GM18870 (cell line): ENCODE results near the gene LUZP1.
"Not testable (repeated sequence)": the region's sequence is repeated elsewhere in the genome, so short reads cannot be mapped to it uniquely, and the experiment has no call there.

Experiments
- ATAC-seq: cut with Tn5 transposase; IDR thresholded peaks from one replicate; pipeline ENCODE4 v1.9.1; 2021; ENCODE audit warnings: moderate library complexity; ENCODE audit not compliant: unreplicated experiment

The LUZP1 gene

DNA sequence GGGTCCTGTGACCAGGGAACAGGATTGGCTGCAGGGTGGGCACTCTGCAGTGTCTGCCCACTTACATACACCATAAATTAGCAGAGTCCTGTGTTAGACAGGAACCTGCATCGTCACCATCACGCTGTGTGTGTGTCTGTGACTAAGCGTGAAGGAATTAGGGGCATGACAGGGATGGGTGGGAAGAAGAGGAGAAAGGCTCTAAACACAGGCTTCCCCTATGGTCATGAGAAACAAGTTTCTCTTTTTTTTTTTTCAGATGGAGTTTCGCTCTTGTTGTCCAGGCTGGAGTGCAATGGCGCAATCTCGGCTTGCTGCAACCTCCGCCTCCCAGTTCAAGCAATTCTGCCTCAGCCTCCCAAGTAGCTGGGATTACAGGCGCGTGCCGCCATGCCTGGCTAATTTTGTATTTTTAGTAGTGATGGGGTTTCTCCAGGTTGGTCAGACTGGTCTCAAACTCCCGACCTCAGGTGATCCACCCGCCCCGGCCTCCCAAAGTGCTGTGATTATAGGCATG, 20.3 kb upstream of the LUZP1 start:
- ATAC-seq, result not testable (repeated sequence)

- no peak for ATAC-seq
Measured at GRCh38 chr1:23188434-23188884, 19.8 kb upstream of the LUZP1 start.

GRCh38 chr1:23187637-23188036, 19.0 kb upstream of the LUZP1 start:
- no peak for ATAC-seq

GRCh38 chr1:23185381-23185780, 16.7 kb upstream of the LUZP1 start:
- ATAC-seq, result no peak

DNA sequence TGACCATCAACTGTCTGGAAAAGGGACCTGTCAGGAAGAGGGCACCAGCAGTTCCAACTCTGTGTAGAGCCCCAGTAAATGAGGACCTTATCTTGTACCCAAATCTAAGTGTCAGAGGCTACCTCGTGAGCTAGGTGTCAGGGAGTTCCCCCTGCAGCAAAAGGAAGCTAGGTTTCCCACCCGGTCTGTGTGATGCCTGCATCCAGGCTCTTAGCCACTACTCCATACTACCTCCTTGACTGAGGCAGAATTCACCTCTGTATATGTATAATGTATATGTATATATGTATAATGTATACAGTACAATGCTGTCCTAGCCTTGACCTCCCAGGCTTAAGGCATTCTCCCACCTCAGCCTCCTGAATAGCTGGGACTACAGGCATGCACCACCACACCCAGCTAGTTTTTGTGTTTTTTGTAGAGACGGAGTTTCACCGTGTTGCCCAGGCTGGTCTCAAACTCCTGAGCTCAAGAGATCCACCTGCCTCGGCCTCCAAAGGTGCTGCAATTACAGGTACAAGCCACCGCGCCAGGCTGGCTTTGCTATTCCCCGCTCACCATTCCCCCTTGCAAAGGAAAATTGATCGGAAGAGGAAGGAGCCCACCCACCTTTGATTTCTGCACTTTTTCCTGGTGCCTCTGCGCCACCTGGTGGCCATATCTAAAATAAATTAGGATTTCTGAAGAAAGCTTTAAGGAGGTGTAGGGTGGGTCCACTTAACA, 15.7 kb upstream of the LUZP1 start:
- no peak for ATAC-seq

GRCh38 chr1:23179862-23180261, 11.2 kb upstream of the LUZP1 start:
- no peak for ATAC-seq

DNA sequence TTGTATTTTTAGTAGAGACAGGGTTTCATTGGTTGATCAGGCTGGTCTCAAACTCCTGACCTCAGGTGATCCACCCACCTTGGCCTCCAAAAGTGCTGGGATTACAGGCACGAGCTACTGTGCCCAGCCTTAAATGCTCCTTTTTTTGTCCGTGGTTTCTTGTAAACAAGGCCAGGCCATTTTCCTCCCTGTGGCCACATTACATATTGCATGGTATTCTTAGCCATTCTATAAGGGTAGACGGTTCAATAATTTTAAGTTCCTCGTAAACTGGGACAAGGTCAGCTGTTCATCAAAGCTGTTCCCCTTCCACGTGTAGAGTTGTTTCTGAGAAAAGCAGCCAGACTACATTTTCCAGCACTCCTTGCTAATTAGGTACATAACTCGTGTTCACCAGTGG, 10.3 kb upstream of the LUZP1 start:
- no peak for ATAC-seq

- no peak for ATAC-seq
Measured at GRCh38 chr1:23178414-23178813, 9.8 kb upstream of the LUZP1 start.

GRCh38 chr1:23177438-23178380, 9.1 kb upstream of the LUZP1 start:
- no peak for ATAC-seq

GRCh38 chr1:23177031-23177430, 8.4 kb upstream of the LUZP1 start:
- no peak for ATAC-seq

DNA sequence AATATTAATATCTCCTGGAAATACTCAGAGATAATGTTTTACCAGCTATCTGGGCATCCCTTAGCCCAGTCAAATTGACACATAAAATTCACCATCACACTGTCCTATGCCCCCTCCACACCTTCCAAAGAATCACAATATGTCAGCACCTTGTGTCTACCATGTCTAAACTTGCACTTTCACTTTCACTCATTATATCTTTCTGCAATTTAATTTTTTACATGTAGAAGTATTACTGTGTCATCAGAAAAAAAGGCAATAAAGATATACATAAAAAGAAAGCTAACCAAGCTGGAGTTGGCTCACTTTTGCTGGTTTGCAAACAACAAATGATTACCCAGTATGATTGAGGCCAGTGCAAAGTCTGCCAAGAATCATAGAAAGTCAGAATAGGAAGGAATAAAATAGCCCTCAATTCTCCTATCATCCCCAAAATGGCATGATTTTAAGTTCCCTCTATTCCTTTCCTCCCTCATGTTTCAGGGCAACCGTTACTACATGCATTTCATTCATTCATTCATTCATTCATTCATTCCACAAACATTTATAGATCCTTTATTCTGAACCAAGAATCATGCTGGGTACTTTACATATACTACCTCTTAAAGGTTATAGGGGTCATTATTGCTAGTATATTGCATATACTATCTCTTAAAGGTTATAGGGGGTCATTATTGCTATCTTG, 5.9 kb upstream of the LUZP1 start:
- no peak for ATAC-seq

DNA sequence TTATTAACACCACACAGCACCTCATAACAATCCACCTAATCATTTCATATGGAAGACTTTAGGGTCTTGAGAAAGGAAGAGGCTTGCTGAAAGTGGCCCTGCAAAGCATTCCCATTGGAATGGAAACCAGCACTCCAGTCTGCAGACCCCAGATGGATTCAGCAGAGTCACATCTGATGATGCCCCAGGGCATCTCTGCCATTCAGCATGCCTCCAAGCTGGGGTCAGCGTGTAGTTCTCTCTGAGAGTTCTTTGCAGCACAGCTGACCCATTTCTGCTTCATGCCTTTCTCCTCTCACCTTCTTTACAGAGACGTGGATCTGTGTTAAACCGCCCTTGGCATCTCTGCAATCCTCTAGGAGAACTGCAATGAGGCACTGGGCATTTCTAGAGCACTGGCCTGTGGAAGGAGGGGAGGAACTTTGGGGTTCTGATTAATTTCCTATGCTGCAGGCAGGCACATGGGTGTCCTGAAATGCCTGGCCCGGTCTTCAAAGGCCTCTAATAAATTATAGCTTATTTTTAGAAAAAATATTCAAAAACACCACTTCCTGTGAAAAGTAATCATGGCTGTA, 2.6 kb upstream of the LUZP1 start:
- ATAC-seq, result no peak

DNA sequence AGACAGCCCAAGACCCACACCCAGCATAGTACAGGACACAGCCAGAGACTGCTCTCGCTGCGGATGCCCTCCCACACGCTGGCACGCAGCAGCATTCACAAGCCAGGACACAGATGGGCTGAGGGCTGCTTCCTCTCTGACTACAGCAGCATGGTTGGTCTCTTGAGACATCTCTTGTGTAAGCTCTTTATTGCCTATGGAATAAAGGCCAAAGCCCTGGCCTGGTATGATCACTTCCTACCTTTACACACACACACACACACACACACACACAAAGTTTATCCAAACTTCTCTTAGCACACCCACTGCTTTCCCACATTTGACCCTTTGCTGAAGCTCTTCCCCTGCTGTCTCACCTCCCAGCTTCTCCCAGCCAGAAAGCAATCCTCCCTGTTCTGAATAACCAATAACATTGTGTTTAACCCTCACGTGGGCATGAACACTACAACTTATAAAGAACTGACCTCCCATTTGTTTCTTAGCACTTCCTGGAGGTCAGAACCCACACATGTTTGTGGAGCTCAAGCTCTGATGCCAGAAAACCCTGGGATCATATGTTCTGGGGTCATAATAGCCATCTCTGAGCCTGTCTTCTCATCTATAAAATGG, 1.2 kb upstream of the LUZP1 start:
- ATAC-seq, result no peak

GRCh38 chr1:23169195-23169575, 529 bp upstream of the LUZP1 start:
- ATAC-seq, result no peak

DNA sequence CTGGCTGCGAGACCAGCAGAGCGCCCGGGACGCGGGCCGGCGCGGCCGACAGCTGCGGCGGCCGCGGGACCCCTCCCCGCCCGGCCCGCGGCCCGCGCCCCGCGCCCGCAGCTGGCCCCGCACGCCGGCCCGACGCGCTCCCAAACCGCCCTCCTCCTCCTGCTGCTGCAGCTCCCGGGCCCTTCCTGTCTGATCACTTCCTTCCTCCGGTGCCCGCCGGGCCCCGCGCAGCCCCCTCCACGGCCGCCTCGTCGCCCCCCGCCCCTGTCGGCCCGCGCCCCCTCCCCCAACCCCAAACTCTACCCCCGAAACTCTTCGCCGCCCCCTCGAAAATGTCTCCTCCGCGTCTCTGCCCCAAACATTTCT, 594 bp downstream of the LUZP1 start:
- ATAC-seq, result no peak

GRCh38 chr1:23167353-23168078, 1.1 kb downstream of the LUZP1 start:
- ATAC-seq, result no peak

DNA sequence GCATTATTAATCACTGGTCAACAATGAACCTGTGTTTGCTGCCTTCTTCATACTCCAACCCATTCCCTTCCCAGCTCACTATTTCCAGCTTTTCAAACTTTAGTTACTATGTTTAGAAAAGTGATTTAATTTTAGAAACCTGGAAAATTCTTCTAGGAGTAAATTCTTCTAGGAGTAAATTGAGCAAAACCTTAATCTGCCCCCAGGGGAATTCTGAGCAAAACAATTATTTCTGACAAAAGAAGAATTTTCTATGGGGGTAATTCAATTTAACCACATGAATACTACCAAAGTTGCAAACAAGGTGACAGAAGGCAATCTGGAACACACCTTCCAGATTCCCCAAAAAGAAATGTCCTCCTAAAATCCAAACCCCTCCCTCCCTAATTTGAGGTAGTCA, 1.8 kb downstream of the LUZP1 start:
- ATAC-seq, result no peak

- no peak for ATAC-seq
Measured at GRCh38 chr1:23163395-23163794, 5.3 kb downstream of the LUZP1 start.

DNA sequence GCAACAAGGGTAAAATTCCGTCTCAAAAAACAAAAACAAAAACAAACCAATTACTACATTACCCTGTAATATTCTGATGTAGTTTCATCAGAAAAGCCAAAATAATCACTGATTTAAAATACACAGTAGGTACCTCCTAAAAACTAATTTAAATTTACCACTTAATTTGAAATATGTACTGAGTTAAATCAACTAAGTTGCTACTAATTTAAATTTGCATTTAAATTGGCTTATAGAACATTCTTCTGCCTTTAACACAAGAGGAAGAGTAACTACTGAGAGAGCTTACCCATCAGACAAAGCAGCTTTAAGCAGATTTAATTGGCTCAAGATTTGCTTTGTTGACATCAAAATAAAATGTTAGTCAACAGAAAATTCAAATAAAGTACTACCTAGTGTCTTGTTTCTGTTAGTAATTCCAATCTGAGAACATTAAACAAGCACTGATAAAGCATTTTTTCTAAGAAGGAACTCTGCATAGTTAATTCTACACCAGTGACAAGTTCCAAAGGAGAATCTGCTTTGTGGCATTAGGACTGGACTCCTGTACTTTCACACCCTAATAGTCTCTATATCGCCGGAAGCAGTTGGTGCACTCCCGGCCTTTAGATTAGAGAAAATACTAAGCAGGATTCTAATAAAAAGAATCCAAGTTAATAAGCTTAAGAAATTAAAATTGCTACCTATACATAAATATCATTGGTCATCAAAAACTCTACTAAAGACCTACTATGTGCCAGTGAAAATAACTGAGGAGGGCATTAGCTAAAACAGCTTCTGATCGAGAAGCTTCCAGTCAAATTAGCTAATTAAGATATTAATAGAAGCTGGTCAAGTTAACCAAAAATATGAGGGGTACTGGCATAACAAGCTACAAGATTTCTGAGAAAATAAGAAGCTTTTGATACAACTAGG, 8.4 kb downstream of the LUZP1 start:
- ATAC-seq, result no peak
